ENCODE data around the gene LZIC.

Gene LZIC

GRCh38 chr1:9942939-9943788 lies at the start of gene LZIC, which contains the start of gene NMNAT1:
Gene LZIC, minus strand, starts transcription at chr1:9943391. Its CDS starts 6,772 bp downstream, at chr1:9936619.
Gene NMNAT1, plus strand, starts transcription at chr1:9943475. Its CDS starts 28,599 bp downstream, at chr1:9972074.
- H3K4me3 ChIP-seq (ENCODE audit: severe bottlenecking): peak within 1 kb of the TSS; percentile 58
- no peaks in the 10 kb centered on the region for H3K9me3 ChIP-seq (ENCODE audit: severe bottlenecking)
- peaks cover 4% of the 10 kb centered on the region for H3K4me1 ChIP-seq (ENCODE audit: insufficient read depth, poor library complexity, severe bottlenecking)
- peak; percentile 96 for ATAC-seq (ENCODE audit: low read depth)
- no peak for TF ChIP-seq CTCF (IDR thresholded peaks at IDR 0.05; ENCODE audit: poor library complexity, severe bottlenecking)
- peak; percentile 90 for DNase-seq (ENCODE audit: low spot score)
- no peaks in the 10 kb centered on the region for H3K27me3 ChIP-seq (ENCODE audit: insufficient read depth, poor library complexity, severe bottlenecking)
- peak within 1 kb of the TSS; percentile 92 for H3K27ac ChIP-seq (ENCODE audit: poor library complexity, severe bottlenecking)
- peaks cover 23% of the 10 kb centered on the region for H3K36me3 ChIP-seq (ENCODE audit: low read depth)

GRCh38 chr1:9992910-9993309 lies 49.7 kb upstream of the LZIC start:
- Histone ChIP-seq H3K9me3 (ENCODE audit: severe bottlenecking) (no peaks in the 10 kb centered on the region), H3K4me1 (ENCODE audit: insufficient read depth, poor library complexity, severe bottlenecking) (no peaks in the 10 kb centered on the region), H3K4me3 (ENCODE audit: severe bottlenecking) (no peak overlapping the region), H3K27me3 (ENCODE audit: insufficient read depth, poor library complexity, severe bottlenecking) (peaks cover 7% of the 10 kb centered on the region), H3K36me3 (ENCODE audit: low read depth) (no peaks in the 10 kb centered on the region), H3K27ac (ENCODE audit: poor library complexity, severe bottlenecking) (no peak overlapping the region)
- ATAC-seq (ENCODE audit: low read depth) (no peak), DNase-seq (ENCODE audit: low spot score) (no peak)
- TF ChIP-seq CTCF (IDR thresholded peaks at IDR 0.05; ENCODE audit: poor library complexity, severe bottlenecking): no peak

- H3K27ac ChIP-seq (ENCODE audit: poor library complexity, severe bottlenecking): no peak overlapping the region
- H3K36me3 ChIP-seq (ENCODE audit: low read depth): no peaks in the 10 kb centered on the region
- no peak for DNase-seq (ENCODE audit: low spot score)
- H3K9me3 ChIP-seq (ENCODE audit: severe bottlenecking): no peaks in the 10 kb centered on the region
- H3K27me3 ChIP-seq (ENCODE audit: insufficient read depth, poor library complexity, severe bottlenecking): no peaks in the 10 kb centered on the region
- H3K4me1 ChIP-seq (ENCODE audit: insufficient read depth, poor library complexity, severe bottlenecking): no peaks in the 10 kb centered on the region
- ATAC-seq (ENCODE audit: low read depth): no peak
- TF ChIP-seq CTCF (IDR thresholded peaks at IDR 0.05; ENCODE audit: poor library complexity, severe bottlenecking): no peak
- H3K4me3 ChIP-seq (ENCODE audit: severe bottlenecking): no peak overlapping the region
Observed at GRCh38 chr1:9990944-9991343, 47.8 kb upstream of the LZIC start.

GRCh38 chr1:9989773-9990172 lies 46.6 kb upstream of the LZIC start:
- ATAC-seq (ENCODE audit: low read depth) (no peak), DNase-seq (ENCODE audit: low spot score) (no peak)
- no peaks in the 10 kb centered on the region for H3K9me3 ChIP-seq (ENCODE audit: severe bottlenecking)
- H3K4me3 ChIP-seq (ENCODE audit: severe bottlenecking): no peak overlapping the region
- no peaks in the 10 kb centered on the region for H3K27me3 ChIP-seq (ENCODE audit: insufficient read depth, poor library complexity, severe bottlenecking)
- H3K27ac ChIP-seq (ENCODE audit: poor library complexity, severe bottlenecking): no peak overlapping the region
- TF ChIP-seq CTCF (IDR thresholded peaks at IDR 0.05; ENCODE audit: poor library complexity, severe bottlenecking): no peak
- no peaks in the 10 kb centered on the region for H3K36me3 ChIP-seq (ENCODE audit: low read depth)
- H3K4me1 ChIP-seq (ENCODE audit: insufficient read depth, poor library complexity, severe bottlenecking): no peaks in the 10 kb centered on the region

GRCh38 chr1:9985001-9985400 lies 41.8 kb upstream of the LZIC start:
- H3K36me3 ChIP-seq (ENCODE audit: low read depth): peaks cover 25% of the 10 kb centered on the region
- H3K27me3 ChIP-seq (ENCODE audit: insufficient read depth, poor library complexity, severe bottlenecking): no peaks in the 10 kb centered on the region
- H3K9me3 ChIP-seq (ENCODE audit: severe bottlenecking): no peaks in the 10 kb centered on the region
- H3K4me1 ChIP-seq (ENCODE audit: insufficient read depth, poor library complexity, severe bottlenecking): no peaks in the 10 kb centered on the region
- ATAC-seq (ENCODE audit: low read depth) (no peak), DNase-seq (ENCODE audit: low spot score) (no peak)
- no peak for TF ChIP-seq CTCF (IDR thresholded peaks at IDR 0.05; ENCODE audit: poor library complexity, severe bottlenecking)
- H3K27ac ChIP-seq (ENCODE audit: poor library complexity, severe bottlenecking): no peak overlapping the region
- no peak overlapping the region for H3K4me3 ChIP-seq (ENCODE audit: severe bottlenecking)

Measured in RWPE2 (cell line).